Kidney tubule cell (primary cell): ENCODE data around the gene OVCA2.

ENCODE experiments used
- DNase-seq: peaks from one replicate; pipeline ENCODE4 v3.0.0-alpha.2; 2018; ENCODE audit warnings: low spot score

The OVCA2 gene

GRCh38 chr17:2054512-2055291 lies 12.9 kb downstream of the OVCA2 start, which contains the start of gene HIC1:
Gene HIC1 (plus strand): TSS chr17:2055103. CDS start chr17:2056691, 1,588 bp downstream.
- peak; percentile 76 for DNase-seq

GRCh38 chr17:2055292-2056205 lies 13.7 kb downstream of the OVCA2 start:
- DNase-seq, result peak; percentile 26

DNA sequence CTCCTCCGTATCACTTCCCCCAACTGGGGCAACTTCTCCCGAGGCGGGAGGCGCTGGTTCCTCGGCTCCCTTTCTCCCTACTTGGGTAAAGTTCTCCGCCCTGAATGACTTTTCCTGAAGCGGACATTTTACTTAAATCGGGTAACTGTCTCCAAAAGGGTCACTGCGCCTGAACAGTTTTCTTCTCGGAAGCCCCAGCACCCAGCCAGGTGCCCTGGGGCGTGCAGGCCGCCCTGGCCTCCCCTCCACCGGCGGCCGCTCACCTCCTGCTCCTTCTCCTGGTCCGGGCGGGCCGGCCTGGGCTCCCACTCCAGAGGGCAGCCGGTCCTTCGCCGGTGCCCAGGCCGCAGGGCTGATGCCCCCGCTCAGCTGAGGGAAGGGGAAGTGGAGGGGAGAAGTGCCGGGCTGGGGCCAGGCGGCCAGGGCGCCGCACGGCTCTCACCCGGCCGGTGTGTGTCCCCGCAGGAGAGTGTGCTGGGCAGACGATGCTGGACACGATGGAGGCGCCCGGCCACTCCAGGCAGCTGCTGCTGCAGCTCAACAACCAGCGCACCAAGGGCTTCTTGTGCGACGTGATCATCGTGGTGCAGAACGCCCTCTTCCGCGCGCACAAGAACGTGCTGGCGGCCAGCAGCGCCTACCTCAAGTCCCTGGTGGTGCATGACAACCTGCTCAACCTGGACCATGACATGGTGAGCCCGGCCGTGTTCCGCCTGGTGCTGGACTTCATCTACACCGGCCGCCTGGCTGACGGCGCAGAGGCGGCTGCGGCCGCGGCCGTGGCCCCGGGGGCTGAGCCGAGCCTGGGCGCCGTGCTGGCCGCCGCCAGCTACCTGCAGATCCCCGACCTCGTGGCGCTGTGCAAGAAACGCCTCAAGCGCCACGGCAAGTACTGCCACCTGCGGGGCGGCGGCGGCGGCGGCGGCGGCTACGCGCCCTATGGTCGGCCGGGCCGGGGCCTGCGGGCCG lies 14.7 kb downstream of the OVCA2 start:
- no peak for DNase-seq

DNA sequence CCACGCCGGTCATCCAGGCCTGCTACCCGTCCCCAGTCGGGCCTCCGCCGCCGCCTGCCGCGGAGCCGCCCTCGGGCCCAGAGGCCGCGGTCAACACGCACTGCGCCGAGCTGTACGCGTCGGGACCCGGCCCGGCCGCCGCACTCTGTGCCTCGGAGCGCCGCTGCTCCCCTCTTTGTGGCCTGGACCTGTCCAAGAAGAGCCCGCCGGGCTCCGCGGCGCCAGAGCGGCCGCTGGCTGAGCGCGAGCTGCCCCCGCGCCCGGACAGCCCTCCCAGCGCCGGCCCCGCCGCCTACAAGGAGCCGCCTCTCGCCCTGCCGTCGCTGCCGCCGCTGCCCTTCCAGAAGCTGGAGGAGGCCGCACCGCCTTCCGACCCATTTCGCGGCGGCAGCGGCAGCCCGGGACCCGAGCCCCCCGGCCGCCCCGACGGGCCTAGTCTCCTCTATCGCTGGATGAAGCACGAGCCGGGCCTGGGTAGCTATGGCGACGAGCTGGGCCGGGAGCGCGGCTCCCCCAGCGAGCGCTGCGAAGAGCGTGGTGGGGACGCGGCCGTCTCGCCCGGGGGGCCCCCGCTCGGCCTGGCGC lies 15.4 kb downstream of the OVCA2 start:
- DNase-seq, result no peak

- DNase-seq, result no peak
Measured at GRCh38 chr17:2057760-2058585, 16.2 kb downstream of the OVCA2 start.

- DNase-seq, result peak; percentile 57
Measured at GRCh38 chr17:2058586-2059546, 17.0 kb downstream of the OVCA2 start.

DNA sequence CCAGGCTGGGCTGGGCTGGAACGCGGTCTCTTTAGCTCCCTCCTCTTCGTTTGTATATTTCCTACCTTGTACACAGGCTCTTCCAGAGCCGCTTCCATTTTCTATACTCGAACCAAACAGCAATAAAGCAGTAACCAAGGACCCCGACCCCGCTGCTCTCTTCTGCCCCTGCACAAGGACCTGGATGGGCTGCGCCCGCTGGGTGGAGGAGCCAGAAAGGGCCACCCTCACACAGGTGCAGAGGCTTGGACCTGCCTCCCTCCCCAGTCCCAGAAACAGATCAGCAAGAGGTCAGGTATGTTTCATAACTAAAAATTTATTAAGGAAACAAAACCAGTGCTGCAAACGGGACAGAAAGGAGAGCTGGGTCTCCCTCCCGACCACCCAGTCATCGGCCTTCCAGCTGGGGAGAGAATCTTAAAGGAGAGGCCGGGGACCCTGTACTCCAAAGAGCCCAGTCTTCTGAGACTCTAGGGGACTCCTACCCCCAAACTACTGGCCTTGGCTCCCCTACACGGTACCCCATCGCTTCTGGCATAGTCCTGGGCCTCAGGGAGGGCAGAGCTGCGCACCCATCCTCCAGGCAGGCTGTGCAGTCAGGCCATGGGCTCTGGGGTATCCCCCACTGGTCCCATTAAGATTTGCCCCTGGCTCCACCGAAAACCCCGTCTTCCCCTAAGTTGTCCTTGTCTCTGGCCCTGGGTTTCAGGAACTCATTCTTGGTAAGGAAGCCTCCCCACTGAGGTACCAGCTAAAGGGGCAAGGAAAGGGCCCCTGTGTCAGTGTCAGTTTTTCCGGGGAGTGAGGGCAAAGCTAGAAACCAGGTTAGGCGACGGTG lies 17.9 kb downstream of the OVCA2 start:
- no peak for DNase-seq

- DNase-seq, result no peak
Measured at GRCh38 chr17:2060385-2060658, 18.5 kb downstream of the OVCA2 start.

DNA sequence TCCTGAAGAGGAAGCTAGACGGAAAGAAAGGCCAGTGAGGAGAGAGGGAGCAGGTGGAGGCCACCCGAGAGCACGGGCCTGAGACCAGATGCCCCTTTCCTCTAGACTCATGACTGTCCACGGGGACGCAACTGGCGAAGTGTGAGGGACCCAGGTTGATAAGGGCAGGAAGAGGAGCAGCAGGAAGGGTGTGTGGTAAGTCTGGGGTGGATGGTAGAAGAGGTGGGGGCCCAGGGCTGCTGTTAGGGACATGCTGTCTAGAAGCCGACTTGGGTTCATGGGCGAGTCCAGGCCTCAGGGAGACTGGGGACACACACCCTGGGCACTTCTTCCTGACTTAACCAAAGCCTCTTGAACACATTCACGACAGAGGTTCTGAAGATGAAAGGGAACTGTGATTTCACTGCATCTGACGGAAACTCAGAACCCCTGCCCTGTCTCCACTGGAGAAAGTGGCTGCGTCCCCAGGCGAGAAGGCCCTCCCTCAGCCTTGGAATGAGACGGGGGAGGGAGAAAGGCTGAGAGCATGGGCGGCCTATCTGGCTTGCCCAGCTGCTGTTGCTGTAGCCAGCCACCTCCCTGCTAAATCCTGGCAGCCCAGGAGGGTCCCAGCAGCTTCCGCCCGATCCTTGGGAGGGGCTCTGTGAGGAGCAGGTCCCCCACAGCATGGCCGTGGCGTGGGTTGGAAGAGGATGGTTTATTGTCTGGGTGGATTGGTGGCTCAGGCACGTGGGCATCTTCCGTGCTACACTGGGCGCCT lies 19.0 kb downstream of the OVCA2 start:
- DNase-seq, result no peak

DNA sequence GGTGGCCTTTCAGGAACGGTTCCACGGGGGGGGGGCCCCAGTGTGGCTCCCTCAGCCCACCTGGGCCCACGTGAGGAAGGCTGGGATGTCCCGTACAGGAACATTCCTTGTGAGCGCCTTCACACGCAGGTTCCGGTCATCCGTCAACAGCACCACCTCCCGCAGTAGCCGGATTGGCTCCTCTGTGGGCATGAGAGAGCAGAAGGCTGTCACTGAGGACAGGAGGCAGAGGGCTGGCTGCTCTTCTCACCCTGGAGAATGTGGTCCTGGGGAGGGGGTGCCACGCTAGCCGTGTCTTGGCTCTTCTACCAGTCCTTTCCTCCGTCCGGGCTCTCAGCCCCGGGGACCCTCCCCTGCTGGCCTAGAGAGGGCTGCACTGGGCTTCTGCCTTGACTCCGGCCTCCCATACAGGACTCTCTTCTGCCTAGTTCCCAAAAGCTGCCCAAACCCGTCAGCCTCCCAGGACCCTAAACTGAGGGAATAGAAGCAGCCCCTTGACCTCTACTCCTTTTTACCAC lies 19.7 kb downstream of the OVCA2 start:
- no peak for DNase-seq

- no peak for DNase-seq
Measured at GRCh38 chr17:2062571-2063183, 20.9 kb downstream of the OVCA2 start.

- DNase-seq, result no peak
Measured at GRCh38 chr17:2063261-2064146, 21.7 kb downstream of the OVCA2 start.

DNA sequence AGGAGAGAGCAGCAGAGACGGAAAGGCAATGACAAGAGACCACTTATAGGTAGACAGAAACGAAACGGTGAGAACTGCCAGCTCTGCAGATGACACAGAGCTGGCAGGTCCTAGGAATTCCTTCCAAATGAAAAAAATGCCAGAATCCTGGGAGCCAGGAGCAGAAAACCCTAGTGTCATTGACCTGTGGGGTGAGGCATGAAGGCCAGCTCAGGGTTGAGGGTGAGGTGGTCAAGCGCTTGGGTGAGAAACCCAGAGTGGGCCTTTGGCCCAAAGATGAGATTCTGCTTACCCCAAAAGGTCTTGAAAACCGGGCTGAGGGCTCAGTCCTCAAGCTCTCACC lies 22.3 kb downstream of the OVCA2 start:
- DNase-seq, result no peak

- DNase-seq, result no peak
Measured at GRCh38 chr17:2064520-2064971, 22.7 kb downstream of the OVCA2 start.

DNA sequence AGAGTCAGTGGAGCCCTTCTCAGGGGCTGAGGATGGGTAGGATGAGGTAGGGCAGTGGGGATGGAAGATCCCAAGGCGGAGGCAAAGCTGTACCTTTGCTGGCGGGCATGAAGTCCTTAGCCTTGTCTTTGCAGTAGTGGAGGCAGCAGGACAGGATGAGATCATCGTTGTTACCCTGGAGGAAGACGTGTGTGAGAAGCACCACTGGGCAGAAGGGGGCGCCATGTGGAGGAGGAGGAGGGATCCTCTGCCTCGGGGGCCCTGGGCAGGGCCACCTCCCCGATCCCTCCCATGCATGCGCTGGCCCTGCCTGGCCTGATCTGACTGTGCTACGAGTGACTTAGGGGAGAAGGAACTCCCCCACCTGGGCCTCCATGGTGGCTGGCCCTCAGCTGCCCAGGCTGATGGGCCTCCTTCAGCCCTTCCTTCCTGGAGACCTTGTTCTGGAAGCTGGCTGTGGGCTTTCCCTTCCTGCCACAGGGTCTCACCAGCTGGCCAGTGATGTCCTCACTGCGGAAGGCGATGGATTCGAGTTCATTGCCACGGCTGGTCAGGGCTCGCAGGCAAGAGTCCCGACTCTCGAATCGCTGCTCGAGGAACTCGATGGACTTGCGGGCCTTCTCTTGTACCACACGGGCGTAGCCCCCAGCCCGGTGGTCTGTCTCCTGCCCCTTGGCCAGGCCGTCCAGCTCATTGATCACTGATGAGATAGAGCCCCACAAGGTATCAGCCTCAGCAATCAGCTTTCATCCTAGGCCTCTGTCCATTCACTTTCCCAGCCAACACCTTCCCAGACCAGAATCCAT lies 23.4 kb downstream of the OVCA2 start:
- DNase-seq, result no peak
